Upper lobe of left lung (tissue), 4 donors: Measurements from ENCODE around the gene HLA-DRB1.

Experiments used
- POLR2A ChIP-seq, 4 donors: fragments of 450-650 bp; IDR thresholded peaks; one replicate each; pipeline ENCODE4 v1.5.1; 2016 to 2017; ENCODE audit warnings: antibody characterized with exemption in 4 of 4, mild to moderate bottlenecking in 2 of 4
- TF ChIP-seq, protein P1 (sequence below), 6 experiments: fragments of 450-650 bp in 4 of 6; fragments of 200-600 bp in 2 of 6; sonication (generic) in 2 of 6; IDR thresholded peaks; one replicate each; pipeline ENCODE4 v1.5.1; 2016 to 2019; ENCODE audit warnings: antibody characterized with exemption in 6 of 6

DNA sequence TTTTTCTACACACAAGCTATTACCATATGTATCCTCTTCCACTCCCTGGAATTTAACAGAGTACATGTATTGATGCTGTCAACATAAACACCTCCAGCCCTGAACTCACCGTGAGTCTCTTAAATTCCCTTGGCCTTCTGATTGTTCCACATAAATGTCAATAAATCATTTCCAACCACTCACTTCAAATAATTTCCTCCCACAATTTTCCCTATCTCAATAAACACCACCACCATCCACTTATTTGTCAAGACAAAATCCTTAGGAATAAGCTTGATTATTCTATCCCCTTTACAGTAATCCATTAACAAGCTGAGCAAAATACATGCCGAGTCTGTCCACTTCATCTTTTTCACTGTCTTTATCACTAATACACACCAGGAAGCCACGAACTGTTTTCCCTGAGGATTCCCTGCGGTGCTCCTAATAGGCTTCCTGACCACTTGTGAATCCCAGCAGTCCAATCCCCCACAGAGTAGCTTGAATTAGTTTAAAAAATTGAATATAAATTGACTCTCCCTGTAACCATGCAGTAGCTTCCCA, 19.2 kb downstream of the HLA-DRB1 start:
- no peak for TF ChIP-seq POLR2A (IDR thresholded peaks at IDR 0.05)
- TF ChIP-seq, protein P1, sequence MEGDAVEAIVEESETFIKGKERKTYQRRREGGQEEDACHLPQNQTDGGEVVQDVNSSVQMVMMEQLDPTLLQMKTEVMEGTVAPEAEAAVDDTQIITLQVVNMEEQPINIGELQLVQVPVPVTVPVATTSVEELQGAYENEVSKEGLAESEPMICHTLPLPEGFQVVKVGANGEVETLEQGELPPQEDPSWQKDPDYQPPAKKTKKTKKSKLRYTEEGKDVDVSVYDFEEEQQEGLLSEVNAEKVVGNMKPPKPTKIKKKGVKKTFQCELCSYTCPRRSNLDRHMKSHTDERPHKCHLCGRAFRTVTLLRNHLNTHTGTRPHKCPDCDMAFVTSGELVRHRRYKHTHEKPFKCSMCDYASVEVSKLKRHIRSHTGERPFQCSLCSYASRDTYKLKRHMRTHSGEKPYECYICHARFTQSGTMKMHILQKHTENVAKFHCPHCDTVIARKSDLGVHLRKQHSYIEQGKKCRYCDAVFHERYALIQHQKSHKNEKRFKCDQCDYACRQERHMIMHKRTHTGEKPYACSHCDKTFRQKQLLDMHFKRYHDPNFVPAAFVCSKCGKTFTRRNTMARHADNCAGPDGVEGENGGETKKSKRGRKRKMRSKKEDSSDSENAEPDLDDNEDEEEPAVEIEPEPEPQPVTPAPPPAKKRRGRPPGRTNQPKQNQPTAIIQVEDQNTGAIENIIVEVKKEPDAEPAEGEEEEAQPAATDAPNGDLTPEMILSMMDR (IDR thresholded peaks at IDR 0.05): no peak
